ENCODE data around the gene SELENOK.
A peak's percentile ranks its signal among the peaks of the same experiment; 100 is the strongest.

The SELENOK gene

GRCh38 chr3:53860196-53860595 is 31.5 kb downstream of the SELENOK start:
- Histone ChIP-seq H3K9me3 (ENCODE audit: control insufficient read depth, low read length) (no peaks in the 10 kb centered on the region), H3K36me3 (ENCODE audit: control insufficient read depth, insufficient read depth, low read length) (peaks cover 17% of the 10 kb centered on the region), H3K27ac (ENCODE audit: insufficient read depth, low read length, poor library complexity, severe bottlenecking) (no peak overlapping the region), H3K4me3 (ENCODE audit: insufficient read depth, low read depth, low read length, poor library complexity, severe bottlenecking) (no peak overlapping the region), H3K27me3 (replicated peaks; ENCODE audit: control insufficient read depth, insufficient read depth, low read length, poor library complexity, severe bottlenecking) (no peaks in the 10 kb centered on the region), H3K4me1 (ENCODE audit: control insufficient read depth, insufficient read depth, low read length, poor library complexity, severe bottlenecking) (no peaks in the 10 kb centered on the region)
- DNase-seq, result no peak

GRCh38 chr3:53859178-53859577 is 32.5 kb downstream of the SELENOK start:
- H3K36me3 ChIP-seq (ENCODE audit: control insufficient read depth, insufficient read depth, low read length), result peaks cover 13% of the 10 kb centered on the region
- H3K4me3 ChIP-seq (ENCODE audit: insufficient read depth, low read depth, low read length, poor library complexity, severe bottlenecking), result no peak overlapping the region

GRCh38 chr3:53858096-53858741 is 33.4 kb downstream of the SELENOK start:
- Histone ChIP-seq H3K27ac (ENCODE audit: insufficient read depth, low read length, poor library complexity, severe bottlenecking) (no peak overlapping the region), H3K36me3 (ENCODE audit: control insufficient read depth, insufficient read depth, low read length) (peaks cover 7% of the 10 kb centered on the region), H3K27me3 (replicated peaks; ENCODE audit: control insufficient read depth, insufficient read depth, low read length, poor library complexity, severe bottlenecking) (no peaks in the 10 kb centered on the region), H3K4me1 (ENCODE audit: control insufficient read depth, insufficient read depth, low read length, poor library complexity, severe bottlenecking) (no peaks in the 10 kb centered on the region), H3K4me3 (ENCODE audit: insufficient read depth, low read depth, low read length, poor library complexity, severe bottlenecking) (no peak overlapping the region), H3K9me3 (ENCODE audit: control insufficient read depth, low read length) (no peaks in the 10 kb centered on the region)
- no peak for DNase-seq

More at GRCh38 chr3:53859178-53859577, 32.5 kb downstream of the SELENOK start:
- no peak for DNase-seq
- Histone ChIP-seq H3K9me3 (ENCODE audit: control insufficient read depth, low read length) (no peaks in the 10 kb centered on the region), H3K27ac (ENCODE audit: insufficient read depth, low read length, poor library complexity, severe bottlenecking) (no peak overlapping the region), H3K27me3 (replicated peaks; ENCODE audit: control insufficient read depth, insufficient read depth, low read length, poor library complexity, severe bottlenecking) (no peaks in the 10 kb centered on the region), H3K4me1 (ENCODE audit: control insufficient read depth, insufficient read depth, low read length, poor library complexity, severe bottlenecking) (no peaks in the 10 kb centered on the region)

- Histone ChIP-seq H3K27me3 (replicated peaks; ENCODE audit: control insufficient read depth, insufficient read depth, low read length, poor library complexity, severe bottlenecking) (no peaks in the 10 kb centered on the region), H3K27ac (ENCODE audit: insufficient read depth, low read length, poor library complexity, severe bottlenecking) (no peak overlapping the region), H3K9me3 (ENCODE audit: control insufficient read depth, low read length) (no peaks in the 10 kb centered on the region), H3K4me3 (ENCODE audit: insufficient read depth, low read depth, low read length, poor library complexity, severe bottlenecking) (no peak overlapping the region), H3K4me1 (ENCODE audit: control insufficient read depth, insufficient read depth, low read length, poor library complexity, severe bottlenecking) (no peaks in the 10 kb centered on the region), H3K36me3 (ENCODE audit: control insufficient read depth, insufficient read depth, low read length) (peaks cover 5% of the 10 kb centered on the region)
- no peak for DNase-seq
These were observed 34.7 kb downstream of the SELENOK start for GRCh38 chr3:53856964-53857363.

- no peak overlapping the region for H3K27ac ChIP-seq (ENCODE audit: insufficient read depth, low read length, poor library complexity, severe bottlenecking)
- H3K4me3 ChIP-seq (ENCODE audit: insufficient read depth, low read depth, low read length, poor library complexity, severe bottlenecking), result no peak overlapping the region
- H3K27me3 ChIP-seq (replicated peaks; ENCODE audit: control insufficient read depth, insufficient read depth, low read length, poor library complexity, severe bottlenecking), result peaks cover 11% of the 10 kb centered on the region
- H3K4me1 ChIP-seq (ENCODE audit: control insufficient read depth, insufficient read depth, low read length, poor library complexity, severe bottlenecking), result peaks cover 7% of the 10 kb centered on the region
- H3K36me3 ChIP-seq (ENCODE audit: control insufficient read depth, insufficient read depth, low read length), result no peaks in the 10 kb centered on the region
- no peaks in the 10 kb centered on the region for H3K9me3 ChIP-seq (ENCODE audit: control insufficient read depth, low read length)
- no peak for DNase-seq
These were observed 40.8 kb downstream of the SELENOK start for GRCh38 chr3:53850895-53851294.

- H3K27me3 ChIP-seq (replicated peaks; ENCODE audit: control insufficient read depth, insufficient read depth, low read length, poor library complexity, severe bottlenecking), result peaks cover 17% of the 10 kb centered on the region
- H3K4me1 ChIP-seq (ENCODE audit: control insufficient read depth, insufficient read depth, low read length, poor library complexity, severe bottlenecking), result peaks cover 10% of the 10 kb centered on the region
- no peaks in the 10 kb centered on the region for H3K36me3 ChIP-seq (ENCODE audit: control insufficient read depth, insufficient read depth, low read length)
- DNase-seq, result no peak
- no peak overlapping the region for H3K4me3 ChIP-seq (ENCODE audit: insufficient read depth, low read depth, low read length, poor library complexity, severe bottlenecking)
- no peak overlapping the region for H3K27ac ChIP-seq (ENCODE audit: insufficient read depth, low read length, poor library complexity, severe bottlenecking)
- H3K9me3 ChIP-seq (ENCODE audit: control insufficient read depth, low read length), result no peaks in the 10 kb centered on the region
These were observed 41.7 kb downstream of the SELENOK start for GRCh38 chr3:53849916-53850315.

GRCh38 chr3:53846851-53847155 is 44.9 kb downstream of the SELENOK start:
- Histone ChIP-seq H3K4me1 (ENCODE audit: control insufficient read depth, insufficient read depth, low read length, poor library complexity, severe bottlenecking) (peaks cover 10% of the 10 kb centered on the region), H3K27ac (ENCODE audit: insufficient read depth, low read length, poor library complexity, severe bottlenecking) (no peak overlapping the region), H3K36me3 (ENCODE audit: control insufficient read depth, insufficient read depth, low read length) (no peaks in the 10 kb centered on the region), H3K4me3 (ENCODE audit: insufficient read depth, low read depth, low read length, poor library complexity, severe bottlenecking) (peak overlapping the region; percentile 51), H3K9me3 (ENCODE audit: control insufficient read depth, low read length) (no peaks in the 10 kb centered on the region), H3K27me3 (replicated peaks; ENCODE audit: control insufficient read depth, insufficient read depth, low read length, poor library complexity, severe bottlenecking) (peaks cover 26% of the 10 kb centered on the region)
- no peak for DNase-seq

GRCh38 chr3:53846134-53846850 is 45.4 kb downstream of the SELENOK start, which contains the start of the genes CHDH and IL17RB:
CHDH (minus strand) TSS chr3:53846419; CDS start chr3:53824008, 22,411 bp downstream.
IL17RB (plus strand) TSS chr3:53846568; CDS start chr3:53846589, 21 bp downstream.
- peak within 1 kb of the TSS; percentile 51 for H3K4me3 ChIP-seq (ENCODE audit: insufficient read depth, low read depth, low read length, poor library complexity, severe bottlenecking)
- no peak for DNase-seq
- no peaks in the 10 kb centered on the region for H3K36me3 ChIP-seq (ENCODE audit: control insufficient read depth, insufficient read depth, low read length)
- H3K9me3 ChIP-seq (ENCODE audit: control insufficient read depth, low read length), result no peaks in the 10 kb centered on the region
- peaks cover 10% of the 10 kb centered on the region for H3K4me1 ChIP-seq (ENCODE audit: control insufficient read depth, insufficient read depth, low read length, poor library complexity, severe bottlenecking)
- no peak within 1 kb of the TSS for H3K27ac ChIP-seq (ENCODE audit: insufficient read depth, low read length, poor library complexity, severe bottlenecking)
- H3K27me3 ChIP-seq (replicated peaks; ENCODE audit: control insufficient read depth, insufficient read depth, low read length, poor library complexity, severe bottlenecking), result peaks cover 26% of the 10 kb centered on the region

- Histone ChIP-seq H3K4me1 (ENCODE audit: control insufficient read depth, insufficient read depth, low read length, poor library complexity, severe bottlenecking) (peaks cover 10% of the 10 kb centered on the region), H3K27me3 (replicated peaks; ENCODE audit: control insufficient read depth, insufficient read depth, low read length, poor library complexity, severe bottlenecking) (peaks cover 26% of the 10 kb centered on the region), H3K36me3 (ENCODE audit: control insufficient read depth, insufficient read depth, low read length) (no peaks in the 10 kb centered on the region), H3K4me3 (ENCODE audit: insufficient read depth, low read depth, low read length, poor library complexity, severe bottlenecking) (peak overlapping the region; percentile 51), H3K9me3 (ENCODE audit: control insufficient read depth, low read length) (no peaks in the 10 kb centered on the region), H3K27ac (ENCODE audit: insufficient read depth, low read length, poor library complexity, severe bottlenecking) (no peak overlapping the region)
- no peak for DNase-seq
These were observed 45.9 kb downstream of the SELENOK start for GRCh38 chr3:53845881-53846133.

- Histone ChIP-seq H3K4me1 (ENCODE audit: control insufficient read depth, insufficient read depth, low read length, poor library complexity, severe bottlenecking) (peaks cover 10% of the 10 kb centered on the region), H3K36me3 (ENCODE audit: control insufficient read depth, insufficient read depth, low read length) (no peaks in the 10 kb centered on the region), H3K4me3 (ENCODE audit: insufficient read depth, low read depth, low read length, poor library complexity, severe bottlenecking) (peak overlapping the region; percentile 51), H3K27me3 (replicated peaks; ENCODE audit: control insufficient read depth, insufficient read depth, low read length, poor library complexity, severe bottlenecking) (peaks cover 26% of the 10 kb centered on the region), H3K9me3 (ENCODE audit: control insufficient read depth, low read length) (no peaks in the 10 kb centered on the region), H3K27ac (ENCODE audit: insufficient read depth, low read length, poor library complexity, severe bottlenecking) (no peak overlapping the region)
- no peak for DNase-seq
These were observed 46.4 kb downstream of the SELENOK start for GRCh38 chr3:53845103-53845880.
